GM19351 (cell line): ENCODE results near the gene NPHP3.
"Not testable (repeated sequence)": the region's sequence is repeated elsewhere in the genome, so short reads cannot be mapped to it uniquely, and the experiment has no call there.

Source experiments
- ATAC-seq: cut with Tn5 transposase; IDR thresholded peaks from one replicate; pipeline ENCODE4 v1.9.1; 2021; ENCODE audit warnings: mild to moderate bottlenecking, moderate library complexity; ENCODE audit not compliant: unreplicated experiment

Gene NPHP3, protein sequence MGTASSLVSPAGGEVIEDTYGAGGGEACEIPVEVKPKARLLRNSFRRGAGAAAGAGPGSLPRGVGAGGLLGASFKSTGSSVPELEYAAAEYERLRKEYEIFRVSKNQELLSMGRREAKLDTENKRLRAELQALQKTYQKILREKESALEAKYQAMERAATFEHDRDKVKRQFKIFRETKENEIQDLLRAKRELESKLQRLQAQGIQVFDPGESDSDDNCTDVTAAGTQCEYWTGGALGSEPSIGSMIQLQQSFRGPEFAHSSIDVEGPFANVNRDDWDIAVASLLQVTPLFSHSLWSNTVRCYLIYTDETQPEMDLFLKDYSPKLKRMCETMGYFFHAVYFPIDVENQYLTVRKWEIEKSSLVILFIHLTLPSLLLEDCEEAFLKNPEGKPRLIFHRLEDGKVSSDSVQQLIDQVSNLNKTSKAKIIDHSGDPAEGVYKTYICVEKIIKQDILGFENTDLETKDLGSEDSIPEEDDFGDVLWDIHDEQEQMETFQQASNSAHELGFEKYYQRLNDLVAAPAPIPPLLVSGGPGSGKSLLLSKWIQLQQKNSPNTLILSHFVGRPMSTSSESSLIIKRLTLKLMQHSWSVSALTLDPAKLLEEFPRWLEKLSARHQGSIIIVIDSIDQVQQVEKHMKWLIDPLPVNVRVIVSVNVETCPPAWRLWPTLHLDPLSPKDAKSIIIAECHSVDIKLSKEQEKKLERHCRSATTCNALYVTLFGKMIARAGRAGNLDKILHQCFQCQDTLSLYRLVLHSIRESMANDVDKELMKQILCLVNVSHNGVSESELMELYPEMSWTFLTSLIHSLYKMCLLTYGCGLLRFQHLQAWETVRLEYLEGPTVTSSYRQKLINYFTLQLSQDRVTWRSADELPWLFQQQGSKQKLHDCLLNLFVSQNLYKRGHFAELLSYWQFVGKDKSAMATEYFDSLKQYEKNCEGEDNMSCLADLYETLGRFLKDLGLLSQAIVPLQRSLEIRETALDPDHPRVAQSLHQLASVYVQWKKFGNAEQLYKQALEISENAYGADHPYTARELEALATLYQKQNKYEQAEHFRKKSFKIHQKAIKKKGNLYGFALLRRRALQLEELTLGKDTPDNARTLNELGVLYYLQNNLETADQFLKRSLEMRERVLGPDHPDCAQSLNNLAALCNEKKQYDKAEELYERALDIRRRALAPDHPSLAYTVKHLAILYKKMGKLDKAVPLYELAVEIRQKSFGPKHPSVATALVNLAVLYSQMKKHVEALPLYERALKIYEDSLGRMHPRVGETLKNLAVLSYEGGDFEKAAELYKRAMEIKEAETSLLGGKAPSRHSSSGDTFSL (N-terminal part only)

DNA sequence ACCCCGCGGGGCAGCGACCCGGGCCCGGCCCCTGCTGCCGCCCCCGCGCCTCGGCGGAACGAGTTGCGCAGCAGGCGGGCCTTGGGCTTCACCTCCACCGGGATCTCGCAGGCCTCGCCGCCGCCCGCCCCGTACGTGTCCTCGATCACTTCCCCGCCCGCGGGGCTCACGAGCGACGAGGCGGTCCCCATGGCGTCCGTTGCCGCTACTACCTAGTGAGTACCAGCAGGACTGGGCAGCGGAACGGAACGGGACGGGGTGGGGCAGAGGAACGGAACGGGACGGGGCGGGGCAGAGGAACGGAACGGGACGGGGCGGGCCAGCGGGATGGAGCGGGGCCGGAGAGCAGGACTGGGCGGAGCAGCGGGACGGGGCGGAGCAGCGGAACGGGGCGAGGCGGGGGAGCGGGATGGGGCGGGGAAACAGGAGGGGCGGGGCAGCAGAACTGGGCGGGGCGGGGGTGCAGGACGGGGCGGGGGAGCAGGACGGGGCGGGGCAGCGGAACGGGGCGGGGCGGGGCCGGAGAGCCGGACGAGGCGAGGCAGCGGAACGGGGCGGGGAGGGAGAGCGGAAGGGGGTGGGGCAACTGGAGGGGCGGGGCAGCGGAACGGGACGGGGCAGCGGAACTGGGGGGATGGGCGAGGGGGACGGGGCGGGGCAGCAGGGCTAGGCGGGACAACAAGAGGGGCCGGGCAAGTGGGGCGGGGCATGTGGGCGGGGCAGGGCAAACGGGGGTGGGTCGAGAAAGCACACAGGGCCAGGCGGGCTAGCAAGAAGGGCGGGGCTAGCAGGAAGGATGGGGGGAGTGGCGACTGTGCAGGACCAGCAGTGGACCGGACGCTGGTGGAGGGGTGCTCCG lies at the start of gene NPHP3:
TSS of gene NPHP3 (minus strand) at position 245 of the 859 bp plus-strand sequence. CDS start at position 191, 54 bp downstream.
- ATAC-seq: peak; percentile 73

DNA sequence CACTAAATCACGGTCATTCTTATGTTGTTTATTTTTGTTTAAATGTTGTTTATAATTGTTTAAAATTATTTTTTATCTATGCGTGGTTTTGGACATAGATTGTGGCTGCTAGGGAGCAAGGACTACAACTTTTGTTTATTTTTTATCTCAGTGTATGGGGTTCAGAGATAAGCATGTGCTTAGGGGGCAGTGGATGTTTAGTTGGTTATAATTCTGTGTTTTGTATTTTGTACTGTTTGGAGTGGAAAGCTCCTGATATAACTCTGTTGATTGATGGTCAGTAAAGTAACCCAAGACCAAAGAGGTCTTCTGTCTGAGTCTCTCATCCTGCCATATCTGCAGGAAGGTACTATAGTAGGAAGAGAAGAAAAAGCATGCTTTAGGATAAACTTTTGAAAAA lies 36.5 kb upstream of the NPHP3 start:
- no peak for ATAC-seq

DNA sequence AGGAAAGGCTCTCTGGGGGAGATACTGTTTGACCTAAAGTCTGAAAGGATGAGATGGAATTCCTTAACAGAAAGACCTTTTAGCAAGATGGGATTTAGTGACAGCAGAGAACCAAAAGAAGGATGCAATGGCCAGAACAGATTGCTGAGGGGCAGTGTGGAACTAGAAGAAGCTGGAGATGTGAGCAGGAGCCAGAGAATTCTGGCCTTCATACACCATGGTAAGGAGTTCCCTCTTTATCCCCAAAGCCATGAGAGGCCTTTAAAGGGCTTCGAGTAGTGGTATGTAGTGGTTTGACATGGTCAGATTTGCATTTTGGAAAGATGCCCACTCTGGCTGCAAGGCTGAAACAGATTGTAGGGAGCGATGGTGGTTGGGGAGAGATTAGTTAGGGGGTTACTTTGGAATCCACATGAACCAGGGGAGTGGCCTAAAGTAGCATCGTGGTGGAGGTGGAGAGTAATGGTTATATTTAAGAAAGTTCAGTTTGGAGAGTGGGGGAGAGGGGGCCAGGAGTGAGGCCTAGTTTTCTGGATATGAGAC lies 34.0 kb upstream of the NPHP3 start:
- no peak for ATAC-seq

DNA sequence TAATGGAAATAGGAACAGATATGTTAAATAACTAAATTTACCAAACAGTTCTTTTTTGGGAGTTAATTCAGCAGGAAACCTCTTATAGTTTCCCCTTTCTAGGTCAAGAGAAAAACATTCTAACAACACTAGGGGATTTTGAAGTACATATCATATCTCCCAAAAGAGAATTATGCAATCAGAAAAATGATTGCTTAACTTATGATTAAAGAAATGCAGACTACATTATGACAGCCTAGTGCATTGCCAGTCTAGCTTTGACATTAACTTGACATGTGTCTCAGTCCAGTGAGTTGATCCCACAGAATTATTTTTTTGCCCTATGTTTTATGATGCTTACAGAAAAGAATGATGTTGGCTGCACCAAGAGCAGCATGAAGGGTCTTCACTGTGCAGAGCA lies 31.7 kb upstream of the NPHP3 start:
- no peak for ATAC-seq

DNA sequence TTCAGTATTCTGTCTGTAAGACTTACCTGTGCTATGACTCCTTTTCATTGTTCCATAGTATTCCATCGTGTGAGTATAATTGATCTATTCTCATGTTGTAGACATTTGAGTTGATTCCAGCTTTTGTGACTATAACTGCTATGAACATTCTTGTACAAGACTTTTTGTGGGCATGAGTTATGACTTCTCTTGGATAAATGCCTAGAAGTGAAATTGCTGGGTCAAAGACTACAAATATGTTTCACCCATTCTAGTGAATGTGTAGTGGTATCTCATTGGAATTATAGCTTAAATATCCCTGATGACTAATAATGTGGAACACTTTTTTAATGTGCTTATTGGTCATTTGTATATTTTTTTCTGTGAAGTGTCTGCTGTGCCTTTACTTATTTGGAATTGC lies 27.6 kb upstream of the NPHP3 start:
- no peak for ATAC-seq

DNA sequence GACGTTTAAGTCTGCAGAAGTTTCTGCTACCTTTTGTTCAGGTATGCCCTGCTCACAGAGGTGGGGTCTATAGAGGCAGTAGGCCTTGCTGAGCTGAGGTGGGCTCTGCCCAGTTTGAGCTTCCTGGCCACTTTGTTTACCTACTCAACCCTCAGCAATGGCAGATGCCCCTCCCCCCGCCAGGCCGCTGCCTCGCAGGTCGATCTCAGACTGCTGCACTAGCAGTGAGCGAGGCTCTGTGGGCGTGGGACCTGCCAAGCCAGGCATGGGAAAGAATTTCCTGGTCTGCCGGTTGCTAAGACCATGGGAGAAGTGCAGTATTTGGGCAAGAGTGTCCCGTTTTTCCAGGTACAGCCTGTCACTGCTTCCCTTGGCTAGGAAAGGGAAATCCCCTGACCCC lies 24.5 kb upstream of the NPHP3 start:
- ATAC-seq: not testable (repeated sequence)

DNA sequence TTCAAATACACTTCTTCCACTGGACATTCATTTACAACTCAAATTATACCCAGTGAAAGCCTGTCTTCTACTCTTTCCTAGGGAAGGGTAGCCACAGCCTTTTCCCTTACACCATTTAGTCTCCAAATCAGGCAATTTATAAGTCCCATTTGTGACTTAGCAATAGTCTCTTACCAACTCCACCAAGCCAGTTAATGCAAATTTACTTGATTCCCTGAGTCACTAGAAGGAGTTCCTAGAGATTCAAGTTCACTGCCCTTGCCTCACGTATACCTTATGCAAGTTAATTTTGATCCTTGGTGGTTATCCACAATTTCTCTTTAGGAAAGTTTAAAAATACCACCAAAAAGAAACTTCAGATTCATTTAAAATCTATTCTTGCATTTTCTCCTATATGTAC lies 16.1 kb upstream of the NPHP3 start:
- no peak for ATAC-seq

DNA sequence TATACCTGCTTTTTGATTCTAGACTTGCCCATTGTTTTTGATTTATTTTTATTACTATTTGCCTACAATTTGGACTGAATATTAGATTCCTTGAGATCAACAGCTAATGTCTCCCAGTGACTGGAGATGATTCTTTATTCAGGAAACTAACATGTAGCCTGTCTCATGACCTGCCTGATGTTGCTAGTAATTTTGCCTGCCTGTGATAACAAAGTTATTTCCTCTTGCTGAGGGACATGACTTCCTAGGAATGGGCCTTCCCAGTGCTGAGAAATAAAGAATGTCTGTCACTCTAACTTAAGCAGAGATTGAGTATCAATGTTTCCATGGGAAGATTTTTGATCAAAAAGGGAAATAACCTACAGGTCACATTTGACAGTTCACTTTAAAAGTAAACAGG lies 13.4 kb upstream of the NPHP3 start:
- no peak for ATAC-seq

DNA sequence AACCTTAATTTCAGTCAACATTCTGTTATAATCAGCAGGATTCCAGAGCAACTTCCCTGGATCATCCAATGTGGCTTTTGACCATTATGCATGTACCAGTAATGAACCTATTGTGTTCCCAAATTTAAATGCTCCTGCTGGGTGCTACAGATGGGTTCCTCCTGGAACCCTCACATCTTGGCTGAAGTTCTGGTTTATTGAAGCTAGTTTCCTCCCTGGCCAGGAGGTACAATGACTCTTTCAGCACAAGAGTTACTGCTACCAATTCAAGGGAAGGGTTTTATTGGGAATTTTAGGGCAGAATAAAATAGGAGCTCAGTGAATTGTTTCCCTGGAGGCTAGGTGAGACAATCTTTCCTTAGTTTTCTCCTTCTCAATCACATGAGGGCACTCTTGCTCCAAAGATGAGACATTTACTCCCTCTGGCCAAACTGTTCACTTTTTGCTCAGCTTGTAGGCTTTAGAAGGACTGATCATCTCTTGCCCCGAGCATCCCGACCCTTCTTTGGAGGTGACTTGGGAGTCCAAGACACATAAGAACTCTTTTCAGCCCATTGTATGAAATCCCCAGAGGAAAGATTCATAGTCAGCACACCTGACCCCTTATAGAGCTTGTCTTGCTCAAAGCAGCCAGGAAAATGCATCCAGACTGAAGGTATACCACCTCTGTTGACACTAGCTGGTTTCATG lies 8.8 kb upstream of the NPHP3 start:
- ATAC-seq: no peak

DNA sequence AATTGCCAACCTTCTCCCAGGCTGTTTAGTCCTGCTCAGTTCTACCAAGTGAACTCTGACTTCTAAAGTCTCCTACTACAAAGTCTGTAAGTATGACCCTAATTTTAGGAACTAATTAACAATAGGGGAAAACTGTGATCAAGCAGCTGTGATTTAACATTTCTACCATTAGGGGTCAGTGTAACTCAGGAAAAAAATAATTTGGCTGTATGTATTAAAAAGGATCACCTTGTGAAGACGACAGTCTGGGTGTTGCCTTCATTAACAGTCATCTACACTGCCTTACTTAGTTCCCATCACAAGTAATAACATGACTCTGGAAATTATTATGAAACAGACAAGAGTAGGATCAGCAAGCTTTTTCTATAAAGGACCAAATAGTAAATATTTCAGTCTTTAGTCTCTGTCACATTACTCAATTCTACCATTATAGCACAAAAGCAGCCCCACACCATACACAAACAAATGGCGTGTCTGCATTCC lies 4.2 kb upstream of the NPHP3 start:
- ATAC-seq: no peak

DNA sequence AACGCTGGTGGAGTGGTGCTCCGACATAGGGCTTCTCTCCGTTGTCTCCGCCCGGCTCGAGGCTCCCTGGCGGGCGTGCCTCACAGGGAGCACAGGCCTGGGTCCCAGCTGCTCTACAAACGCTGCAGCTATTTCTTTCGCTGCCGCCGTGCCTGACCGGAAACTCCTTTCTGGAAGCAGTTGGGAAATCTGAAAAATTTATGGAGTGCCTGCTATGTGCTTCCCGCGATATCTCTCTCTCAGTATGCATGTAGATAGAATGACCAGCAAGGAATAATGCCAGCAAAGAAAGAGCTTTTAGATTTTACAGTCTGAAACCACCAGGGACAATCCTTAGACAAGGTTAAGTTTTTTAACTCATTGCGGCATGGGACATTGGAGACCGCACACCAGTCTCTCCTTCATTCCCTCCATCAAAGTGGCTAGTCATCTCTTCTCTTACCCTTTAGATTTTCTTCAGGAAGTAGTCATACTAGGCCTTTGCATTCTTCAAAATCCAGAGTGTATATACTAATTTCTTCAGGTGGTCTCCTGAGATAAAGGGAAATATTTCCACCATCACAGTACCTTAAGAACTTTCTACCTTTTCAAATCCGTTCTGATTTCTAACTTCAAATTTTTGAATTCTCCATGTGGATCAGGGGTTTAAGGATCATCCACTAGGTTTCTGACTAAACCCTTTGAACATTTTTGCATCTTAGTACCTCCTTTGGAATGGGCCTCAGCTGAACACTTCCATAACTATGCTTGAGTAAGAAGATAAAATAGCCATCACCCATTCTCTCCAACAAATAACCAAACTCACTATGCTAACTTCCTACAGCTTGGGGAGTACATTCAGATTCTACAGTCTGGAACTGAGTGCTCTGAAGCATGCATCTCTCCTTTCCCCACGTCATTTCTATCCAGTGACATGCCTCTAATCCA lies 1.1 kb upstream of the NPHP3 start:
- peak; percentile 21 for ATAC-seq

DNA sequence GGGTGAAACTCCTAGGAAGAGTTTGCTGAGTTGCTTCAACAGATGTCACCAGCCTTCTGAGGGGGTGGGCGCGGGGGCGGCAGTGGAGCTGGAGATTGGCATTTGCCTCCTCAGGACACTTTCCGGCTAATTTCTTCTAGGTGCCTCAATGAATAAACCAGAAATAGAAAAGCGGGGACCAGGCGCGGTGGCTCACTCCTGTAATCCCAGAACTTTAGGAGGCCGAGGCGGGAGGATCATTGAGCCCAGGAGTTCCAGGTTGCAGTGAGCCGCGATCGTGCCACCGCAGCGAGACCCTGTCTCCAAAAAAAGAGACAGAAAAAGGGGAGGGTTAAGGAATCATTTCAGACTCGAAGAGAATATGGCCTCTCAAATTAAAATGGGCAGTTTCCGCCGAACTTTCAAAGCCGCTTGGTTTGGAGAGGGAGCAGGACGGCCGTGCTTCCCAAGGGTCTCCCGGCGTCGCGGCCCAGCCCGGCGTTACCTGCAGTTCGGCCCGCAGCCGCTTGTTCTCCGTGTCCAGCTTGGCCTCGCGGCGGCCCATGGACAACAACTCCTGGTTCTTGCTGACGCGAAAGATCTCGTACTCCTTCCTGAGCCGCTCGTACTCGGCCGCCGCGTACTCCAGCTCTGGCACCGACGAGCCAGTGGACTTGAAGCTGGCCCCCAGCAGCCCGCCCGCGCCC lies 587 bp downstream of the NPHP3 start:
- ATAC-seq: peak; percentile 27

DNA sequence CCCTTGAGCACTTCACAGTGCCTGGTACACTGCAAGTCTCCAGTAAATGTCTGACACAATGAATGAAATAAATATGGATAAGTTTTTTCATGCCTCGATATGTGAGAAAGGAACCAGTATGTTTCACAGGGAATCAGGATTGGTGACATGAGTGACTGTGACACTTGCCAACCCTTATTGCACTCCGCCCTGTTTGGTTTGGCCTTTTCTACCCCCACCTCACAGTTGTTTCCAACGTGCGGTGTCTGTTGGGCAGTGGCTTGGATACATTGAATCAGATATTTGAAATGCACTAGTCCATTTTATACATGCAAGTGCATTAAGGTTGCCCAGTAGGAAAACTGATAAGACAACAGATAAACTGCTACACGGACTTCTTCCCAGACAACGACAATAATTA lies 2.0 kb downstream of the NPHP3 start:
- ATAC-seq: no peak

DNA sequence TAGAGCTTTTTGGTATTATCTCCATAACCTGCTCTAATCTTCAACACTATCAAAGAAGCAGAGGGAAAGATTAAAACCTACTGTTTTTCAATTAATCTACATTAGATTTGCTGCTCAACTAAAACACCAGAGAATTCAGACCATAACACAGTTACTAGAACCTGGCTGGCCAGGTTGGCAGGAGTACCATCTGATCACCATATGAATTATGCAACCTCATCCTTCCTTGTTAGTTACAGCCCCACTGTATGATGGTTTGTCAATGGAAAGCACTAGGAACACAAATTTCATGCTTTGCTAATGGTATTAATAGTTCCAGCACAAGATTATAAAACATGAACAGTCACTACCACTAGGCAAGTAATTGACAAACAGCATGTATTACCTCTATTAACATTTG lies 5.8 kb downstream of the NPHP3 start:
- ATAC-seq: no peak

DNA sequence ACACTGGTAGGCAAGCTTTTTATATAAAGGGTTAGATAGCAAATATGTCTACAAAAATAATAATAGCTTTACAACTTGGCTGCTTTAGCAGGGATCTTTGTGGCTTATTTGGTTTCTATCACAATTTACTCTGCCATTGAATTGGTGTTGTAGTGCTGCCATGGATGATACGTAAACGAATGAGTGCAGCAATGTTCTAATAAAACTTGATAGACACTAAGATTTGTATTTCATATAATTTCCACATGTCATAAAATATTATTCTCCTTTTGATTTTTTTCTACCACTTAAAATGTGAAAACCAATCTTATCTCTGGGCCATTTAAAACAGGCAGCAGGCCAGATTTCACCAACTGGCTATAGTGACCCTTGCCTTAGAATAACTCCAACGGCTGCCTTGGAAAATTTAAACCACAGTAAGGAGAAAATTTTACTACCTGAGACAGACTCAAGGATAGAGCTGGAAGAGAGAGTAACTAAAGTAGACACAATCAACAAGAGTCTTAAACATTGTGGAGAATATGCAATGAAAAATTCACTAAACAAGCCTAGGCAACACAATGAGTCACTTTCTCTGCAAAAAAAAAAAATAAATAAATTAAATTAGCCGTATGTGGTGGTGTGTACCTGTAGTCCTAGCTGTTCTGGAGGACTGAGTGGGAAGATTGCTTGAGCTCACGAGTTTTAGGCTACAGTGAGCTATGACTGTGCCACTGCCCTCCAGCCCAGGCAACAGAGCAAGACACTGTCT lies 8.1 kb downstream of the NPHP3 start:
- ATAC-seq: no peak

DNA sequence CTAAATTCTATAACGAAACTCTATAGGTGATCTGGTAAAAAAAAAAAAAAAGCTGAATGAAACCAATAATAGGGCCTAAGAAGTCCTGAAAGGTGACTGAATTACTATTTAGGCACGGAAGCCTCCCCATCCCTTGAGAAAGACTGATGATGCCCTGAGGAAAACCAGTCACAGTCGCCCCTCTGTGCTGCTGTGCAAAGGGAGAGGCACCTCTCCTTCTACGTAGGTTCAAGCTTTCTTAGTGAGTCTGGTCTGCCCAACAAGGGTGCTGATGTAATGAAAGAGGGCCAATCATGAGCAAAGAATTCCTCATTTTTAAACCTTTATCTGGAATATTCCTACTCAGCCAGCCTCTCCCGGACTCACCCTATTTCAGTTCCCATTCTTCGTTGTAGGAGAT lies 11.9 kb downstream of the NPHP3 start:
- ATAC-seq: no peak

DNA sequence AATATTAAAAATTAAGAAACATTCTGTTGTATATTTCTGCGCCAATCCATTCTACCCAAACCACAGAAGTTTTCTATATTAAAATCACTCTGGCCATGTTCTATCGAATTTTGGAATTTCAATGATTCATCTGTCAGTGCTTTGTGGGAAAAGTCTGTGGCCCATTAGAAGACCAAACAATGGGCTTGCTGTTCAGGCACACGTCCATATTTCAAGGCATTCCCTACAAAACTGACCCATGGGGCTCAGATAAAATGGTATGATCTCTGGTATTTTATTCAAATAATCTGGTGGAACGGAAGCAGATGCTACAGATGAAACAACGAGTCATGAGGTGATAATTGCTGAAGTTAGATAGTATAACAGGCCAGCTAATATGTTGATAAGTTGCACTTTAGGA lies 12.4 kb downstream of the NPHP3 start:
- ATAC-seq: no peak
